CD4-positive, CD25-positive, alpha-beta regulatory T cell (primary cell): ENCODE results near the gene SLC25A36. TPM values are rescaled to one million over a fixed set of nuclear protein-coding genes. Genes with fewer than 3 reads are reported as not detected.
"Not testable (repeated sequence)": the region's sequence is repeated elsewhere in the genome, so short reads cannot be mapped to it uniquely, and the experiment has no call there.

ENCODE experiments used
- ATAC-seq, 2 donors: fragments of 150-1000 bp; cut with Tn5 transposase; one replicate each; pipeline ENCODE4 v1.10.0; 2021; ENCODE audit warnings: low read depth in 2 of 2, moderate number of reproducible peaks in 2 of 2, moderate library complexity in 1 of 2
- DNase-seq, 3 donors: peaks; one replicate each; pipeline versions ENCODE4 v3.0.0 to v3.0.0-alpha.2; 2012 to 2022; ENCODE audit warnings: mixed read lengths in 1 of 3
- H3K27ac ChIP-seq: one replicate; pipeline ENCODE4 v1.7.0; 2013; ENCODE audit warnings: mild to moderate bottlenecking, low read length; ENCODE audit not compliant: insufficient read depth, poor library complexity, severe bottlenecking
- H3K27me3 ChIP-seq: one replicate; pipeline ENCODE4 v1.7.0; 2013; ENCODE audit warnings: low read length; ENCODE audit not compliant: control insufficient read depth, insufficient read depth
- H3K36me3 ChIP-seq: one replicate; pipeline ENCODE4 v1.7.0; 2013; ENCODE audit warnings: mild to moderate bottlenecking, low read length, moderate library complexity; ENCODE audit not compliant: control insufficient read depth, insufficient read depth
- H3K4me1 ChIP-seq: 2 replicates; pipeline ENCODE4 v1.7.0; 2013; ENCODE audit warnings: mild to moderate bottlenecking, low read length; ENCODE audit not compliant: insufficient read depth, control insufficient read depth, poor library complexity, severe bottlenecking
- H3K4me3 ChIP-seq: one replicate; pipeline ENCODE4 v1.7.0; 2013; ENCODE audit warnings: low read depth, mild to moderate bottlenecking, low read length, moderate library complexity
- H3K9me3 ChIP-seq, 2 experiments: 1 replicate in 1 of 2; 2 replicates in 1 of 2; pipeline ENCODE4 v1.7.0; 2013; ENCODE audit warnings: low read length in 2 of 2, mild to moderate bottlenecking in 1 of 2, moderate library complexity in 1 of 2; ENCODE audit not compliant: control insufficient read depth in 2 of 2
- H3K27ac Mint-ChIP-seq, 3 donors: one replicate each; pipeline ENCODE4 v1.8.0; 2020 to 2022; ENCODE audit warnings: mild to moderate bottlenecking in 3 of 3, mixed read lengths in 3 of 3, moderate library complexity in 2 of 3
- H3K27me3 Mint-ChIP-seq: one replicate; pipeline ENCODE4 v1.8.0; 2022; ENCODE audit warnings: mild to moderate bottlenecking, mixed read lengths
- H3K36me3 Mint-ChIP-seq: one replicate; pipeline ENCODE4 v1.8.0; 2020; ENCODE audit warnings: mixed read lengths
- H3K4me1 Mint-ChIP-seq, 4 donors: one replicate each; pipeline ENCODE4 v1.8.0; 2020 to 2022; ENCODE audit warnings: mixed read lengths in 4 of 4, mild to moderate bottlenecking in 1 of 4
- H3K4me3 Mint-ChIP-seq, 4 donors: one replicate each; pipeline ENCODE4 v1.8.0; 2020 to 2022; ENCODE audit warnings: mild to moderate bottlenecking in 4 of 4, mixed read lengths in 4 of 4, moderate library complexity in 3 of 4
- H3K9me3 Mint-ChIP-seq, 7 donors: one replicate each; pipeline ENCODE4 v1.8.0; 2020 to 2022; ENCODE audit warnings: mixed read lengths in 7 of 7, mild to moderate bottlenecking in 3 of 7, moderate library complexity in 2 of 7
- polyA plus RNA-seq, 4 donors: library from polyadenylated mRNA; unstranded; fragments of 300-500 nt; fragmentation: Illumina TruSeq; gene quantifications; one replicate each; pipeline ENCODE4 v1.2.3, GENCODE V29; 2021
- total RNA-seq: library from RNA; stranded (reverse); gene quantifications from one replicate; pipeline ENCODE4 v1.2.3, GENCODE V29; 2022

Gene SLC25A36
- total and polyA plus RNA-seq, 5 donors from 2014 or later, result 43.3 to 104 (median 45.6) TPM

- Mint-ChIP-seq H3K4me3 (peak overlapping the region in 1 of 4 donors; percentile 5), H3K27ac (peak overlapping the region in 1 of 3 donors; percentile 72), H3K27me3 (peaks cover 37% of the 10 kb centered on the region)
- H3K36me3 ChIP-seq, H3K4me3 ChIP-seq, H3K4me1 ChIP-seq, H3K36me3 Mint-ChIP-seq, H3K9me3 Mint-ChIP-seq, H3K4me1 Mint-ChIP-seq, ATAC-seq, H3K27me3 ChIP-seq, H3K9me3 ChIP-seq, DNase-seq, H3K27ac ChIP-seq: not testable (repeated sequence)
Measured at GRCh38 chr3:141017366-141018322, 76.0 kb downstream of the SLC25A36 start.

- peaks cover 32% of the 10 kb centered on the region for H3K27me3 Mint-ChIP-seq
- ATAC-seq, result no peak
- H3K9me3 Mint-ChIP-seq, result peaks cover 0 to 2% (median 0%) of the 10 kb centered on the region in 7 donors
- no peak overlapping the region for H3K4me3 Mint-ChIP-seq
- no peaks in the 10 kb centered on the region for H3K36me3 Mint-ChIP-seq
- Histone ChIP-seq H3K27ac (no peak overlapping the region), H3K4me1 (no peaks in the 10 kb centered on the region), H3K9me3 (no peaks in the 10 kb centered on the region), H3K27me3 (peaks cover 2% of the 10 kb centered on the region), H3K36me3 (no peaks in the 10 kb centered on the region), H3K4me3 (no peak overlapping the region)
- no peak overlapping the region for H3K27ac Mint-ChIP-seq
- DNase-seq, result no peak
- H3K4me1 Mint-ChIP-seq, result peaks cover 0 to 4% (median 2%) of the 10 kb centered on the region in 4 donors
Measured at GRCh38 chr3:141019244-141019643, 77.6 kb downstream of the SLC25A36 start.

GRCh38 chr3:141020143-141020830 is 78.7 kb downstream of the SLC25A36 start:
- Mint-ChIP-seq H3K4me3 (no peak overlapping the region), H3K27ac (no peak overlapping the region), H3K4me1 (peaks cover 0 to 4% (median 2%) of the 10 kb centered on the region in 4 donors), H3K36me3 (no peaks in the 10 kb centered on the region), H3K27me3 (peaks cover 27% of the 10 kb centered on the region), H3K9me3 (peaks cover 0 to 2% (median 0%) of the 10 kb centered on the region in 7 donors)
- H3K4me1 ChIP-seq, result no peaks in the 10 kb centered on the region
- no peak for DNase-seq
- no peak for ATAC-seq
- peaks cover 5% of the 10 kb centered on the region for H3K27me3 ChIP-seq
- no peak overlapping the region for H3K27ac ChIP-seq
- no peaks in the 10 kb centered on the region for H3K9me3 ChIP-seq
- H3K4me3 ChIP-seq, result no peak overlapping the region
- H3K36me3 ChIP-seq, result no peaks in the 10 kb centered on the region

GRCh38 chr3:141021261-141021660 is 79.6 kb downstream of the SLC25A36 start:
- Histone ChIP-seq H3K27me3 (peaks cover 5% of the 10 kb centered on the region), H3K36me3 (no peaks in the 10 kb centered on the region), H3K4me1 (no peaks in the 10 kb centered on the region), H3K9me3 (no peaks in the 10 kb centered on the region), H3K4me3 (no peak overlapping the region), H3K27ac (no peak overlapping the region)
- H3K27me3 Mint-ChIP-seq, result peaks cover 25% of the 10 kb centered on the region
- H3K9me3 Mint-ChIP-seq, result peaks cover 0 to 2% (median 0%) of the 10 kb centered on the region in 7 donors
- DNase-seq (no peak), ATAC-seq (no peak)
- H3K27ac Mint-ChIP-seq, result no peak overlapping the region
- H3K4me3 Mint-ChIP-seq, result no peak overlapping the region
- peaks cover 0 to 4% (median 2%) of the 10 kb centered on the region in 4 donors for H3K4me1 Mint-ChIP-seq
- H3K36me3 Mint-ChIP-seq, result no peaks in the 10 kb centered on the region

Other genes starting within 250 kb of the SLC25A36 start
- gene SPSB4, start 109.5 kb downstream of the SLC25A36 start, total RNA-seq, result not detected
- not detected for gene SPSB4, start 109.5 kb downstream of the SLC25A36 start, polyA plus RNA-seq